Fibroblast of lung (primary cell): ENCODE measurements around the gene PRKCA. TPM values are rescaled to one million over a fixed set of nuclear protein-coding genes. Genes with fewer than 3 reads are reported as not detected.

Source experiments
- DNase-seq, 2 donors: peaks; one replicate each; pipeline versions ENCODE4 v3.0.0 to v3.0.0-alpha.2; 2010; ENCODE audit warnings: low read depth in 2 of 2
- H2AFZ ChIP-seq: 2 replicates; pipeline ENCODE4 v1.5.1; 2012; ENCODE audit warnings: low read length, control low read depth, inconsistent platforms
- H3K27ac ChIP-seq: 2 replicates; pipeline ENCODE4 v1.5.1; 2011; ENCODE audit warnings: low read length, control low read depth; ENCODE audit not compliant: insufficient read depth
- H3K27me3 ChIP-seq: 2 replicates; pipeline ENCODE4 v1.5.1; 2011; ENCODE audit warnings: mild to moderate bottlenecking, low read length; ENCODE audit not compliant: control insufficient read depth, insufficient read depth
- H3K36me3 ChIP-seq: 2 replicates; pipeline ENCODE4 v1.5.1; 2011; ENCODE audit warnings: low read length; ENCODE audit not compliant: control insufficient read depth, insufficient read depth
- H3K4me1 ChIP-seq: 2 replicates; pipeline ENCODE4 v1.5.1; 2011; ENCODE audit warnings: low read length; ENCODE audit not compliant: control insufficient read depth, insufficient read depth; ENCODE audit errors: extremely low read depth
- H3K4me2 ChIP-seq: 2 replicates; pipeline ENCODE4 v1.5.1; 2011; ENCODE audit warnings: low read length, control low read depth; ENCODE audit not compliant: insufficient read depth; ENCODE audit errors: extremely low read depth
- H3K4me3 ChIP-seq, 4 experiments: fragments of 200-600 bp in 1 of 4; sonication (generic) in 1 of 4; replicated peaks in 1 of 4; 2 replicates each; pipeline ENCODE4 v1.5.1; 2011 to 2016; ENCODE audit warnings: low read length in 4 of 4, low read depth in 3 of 4, mild to moderate bottlenecking in 3 of 4, control low read depth in 2 of 4, inconsistent platforms in 1 of 4, mixed read lengths in 1 of 4; ENCODE audit not compliant: insufficient read depth in 1 of 4; ENCODE audit errors: control extremely low read depth in 1 of 4
- H3K79me2 ChIP-seq: 2 replicates; pipeline ENCODE4 v1.5.1; 2012; ENCODE audit warnings: mild to moderate bottlenecking, low read length, inconsistent platforms; ENCODE audit not compliant: control insufficient read depth, insufficient read depth
- H3K9ac ChIP-seq: 2 replicates; pipeline ENCODE4 v1.5.1; 2011; ENCODE audit warnings: mild to moderate bottlenecking, low read length, control low read depth; ENCODE audit not compliant: insufficient read depth
- H3K9me3 ChIP-seq: 2 replicates; pipeline ENCODE4 v1.5.1; 2012; ENCODE audit warnings: low read depth, low read length; ENCODE audit not compliant: control insufficient read depth, insufficient read depth
- H4K20me1 ChIP-seq: 2 replicates; pipeline ENCODE4 v1.5.1; 2011; ENCODE audit warnings: low read length; ENCODE audit not compliant: control insufficient read depth, insufficient read depth; ENCODE audit errors: extremely low read depth
- CTCF ChIP-seq, 2 donors: IDR thresholded peaks in 1 of 2; conservative IDR thresholded peaks in 1 of 2; 1 replicate in 1 of 2; 2 replicates in 1 of 2; pipeline ENCODE4 v1.5.1; 2011 to 2012; ENCODE audit warnings: low read length in 2 of 2, control low read depth in 1 of 2, inconsistent platforms in 1 of 2, low read depth in 1 of 2, mild to moderate bottlenecking in 1 of 2
- EZH2 ChIP-seq: IDR thresholded peaks from 2 replicates; pipeline ENCODE4 v1.5.1; 2012; ENCODE audit warnings: low read length, control low read depth, mild to moderate bottlenecking; ENCODE audit errors: missing control alignments
- polyA plus RNA-seq, 2 donors: library from polyadenylated mRNA; depleted of rRNA in 1 of 2; stranded (reverse) in 1 of 2; unstranded in 1 of 2; fragments of >200 nt; gene quantifications; 2 replicates each; pipeline ENCODE4 v1.2.1, GENCODE V29; 2011 to 2012; ENCODE audit warnings: missing spikeins in 1 of 2
- total RNA-seq: library from RNA; depleted of rRNA; stranded (reverse); fragments of >200 nt; gene quantifications from 2 replicates; pipeline ENCODE4 v1.2.1, GENCODE V29; 2014

The PRKCA gene
- total and polyA plus RNA-seq, 2 donors (not counting 1 experiment from before 2014, with no cell fraction given) = 34.0 to 74.2 TPM

- no peak overlapping the region for H3K4me3 ChIP-seq
- H4K20me1 ChIP-seq = no peaks in the 10 kb centered on the region
- no peak overlapping the region for H3K9ac ChIP-seq
- no peak for DNase-seq
- no peaks in the 10 kb centered on the region for H3K4me1 ChIP-seq
- no peak overlapping the region for H3K4me2 ChIP-seq
- H3K27me3 ChIP-seq = no peaks in the 10 kb centered on the region
- H3K79me2 ChIP-seq = no peaks in the 10 kb centered on the region
- no peak overlapping the region for H2AFZ ChIP-seq
- H3K9me3 ChIP-seq = no peaks in the 10 kb centered on the region
- peaks cover 2% of the 10 kb centered on the region for H3K36me3 ChIP-seq
- no peak overlapping the region for H3K27ac ChIP-seq
- TF ChIP-seq CTCF (conservative IDR thresholded peaks at IDR 0.05 in 1 of 2, IDR thresholded peaks at IDR 0.05 in 1 of 2; ENCODE audit: low read depth in 1 of 2, low read length in 2 of 2) (no peak), EZH2 (no peak)
Measured at GRCh38 chr17:66811683-66812054, 509.3 kb downstream of the PRKCA start.

- no peaks in the 10 kb centered on the region for H3K79me2 ChIP-seq
- H3K9ac ChIP-seq = no peak overlapping the region
- no peak for DNase-seq
- no peak overlapping the region for H3K27ac ChIP-seq
- H3K36me3 ChIP-seq = no peaks in the 10 kb centered on the region
- H4K20me1 ChIP-seq = no peaks in the 10 kb centered on the region
- no peaks in the 10 kb centered on the region for H3K9me3 ChIP-seq
- H3K4me1 ChIP-seq = no peaks in the 10 kb centered on the region
- no peak overlapping the region for H3K4me2 ChIP-seq
- H2AFZ ChIP-seq = no peak overlapping the region
- no peak for TF ChIP-seq CTCF (conservative IDR thresholded peaks at IDR 0.05 in 1 of 2, IDR thresholded peaks at IDR 0.05 in 1 of 2; ENCODE audit: low read depth in 1 of 2, low read length in 2 of 2)
- TF ChIP-seq EZH2 = no peak
- no peaks in the 10 kb centered on the region for H3K27me3 ChIP-seq
- no peak overlapping the region for H3K4me3 ChIP-seq
Measured at GRCh38 chr17:66812571-66812970, 510.2 kb downstream of the PRKCA start.

GRCh38 chr17:66813296-66813695 is 510.9 kb downstream of the PRKCA start:
- no peak overlapping the region for H3K4me3 ChIP-seq
- TF ChIP-seq EZH2 = no peak
- TF ChIP-seq CTCF (conservative IDR thresholded peaks at IDR 0.05 in 1 of 2, IDR thresholded peaks at IDR 0.05 in 1 of 2; ENCODE audit: low read depth in 1 of 2, low read length in 2 of 2) = no peak
- DNase-seq = no peak

More at GRCh38 chr17:66813296-66813695, 510.9 kb downstream of the PRKCA start:
- H3K9me3 ChIP-seq = no peaks in the 10 kb centered on the region
- H4K20me1 ChIP-seq = no peaks in the 10 kb centered on the region
- H3K79me2 ChIP-seq = no peaks in the 10 kb centered on the region
- no peak overlapping the region for H3K4me2 ChIP-seq
- no peaks in the 10 kb centered on the region for H3K27me3 ChIP-seq
- H3K4me1 ChIP-seq = no peaks in the 10 kb centered on the region
- no peaks in the 10 kb centered on the region for H3K36me3 ChIP-seq
- no peak overlapping the region for H2AFZ ChIP-seq
- H3K27ac ChIP-seq = no peak overlapping the region
- no peak overlapping the region for H3K9ac ChIP-seq
